Glutamatergic neuron (in vitro differentiated cells): Measurements from ENCODE around the gene EVL. TPM values are rescaled to one million over a fixed set of nuclear protein-coding genes. Genes with fewer than 3 reads are reported as not detected.

Experiments used
- DNase-seq: peaks from one replicate; pipeline ENCODE4 v3.0.0; 2022
- H3K27ac Mint-ChIP-seq: one replicate; pipeline ENCODE4 v1.8.0; 2020; ENCODE audit warnings: mild to moderate bottlenecking, mixed read lengths, inconsistent platforms; ENCODE audit not compliant: unreplicated experiment
- H3K27me3 Mint-ChIP-seq: one replicate; pipeline ENCODE4 v1.8.0; 2020; ENCODE audit warnings: mild to moderate bottlenecking, moderate library complexity, mixed read lengths, inconsistent platforms; ENCODE audit not compliant: unreplicated experiment
- H3K36me3 Mint-ChIP-seq: one replicate; pipeline ENCODE4 v1.8.0; 2020; ENCODE audit warnings: mild to moderate bottlenecking, mixed read lengths, inconsistent platforms; ENCODE audit not compliant: unreplicated experiment
- H3K4me1 Mint-ChIP-seq: one replicate; pipeline ENCODE4 v1.8.0; 2020; ENCODE audit warnings: mild to moderate bottlenecking, low read depth, mixed read lengths, inconsistent platforms; ENCODE audit not compliant: unreplicated experiment
- H3K4me3 Mint-ChIP-seq: one replicate; pipeline ENCODE4 v1.8.0; 2020; ENCODE audit warnings: mild to moderate bottlenecking, mixed read lengths, inconsistent platforms; ENCODE audit not compliant: unreplicated experiment
- H3K9me3 Mint-ChIP-seq: one replicate; pipeline ENCODE4 v1.8.0; 2020; ENCODE audit warnings: mild to moderate bottlenecking, moderate library complexity, mixed read lengths, inconsistent platforms; ENCODE audit not compliant: unreplicated experiment
- total RNA-seq: library from RNA; stranded (reverse); fragmentation: NEBNext Ultra II Directional; extraction: Animal tissue kit (Norgen Biotek cat#: 25700); gene quantifications from one replicate; pipeline ENCODE4 v1.2.1, GENCODE V29; 2021; ENCODE audit not compliant: unreplicated experiment
- TF ChIP-seq, protein P1 (sequence below): fragments of 200-600 bp; sonication (generic); IDR thresholded peaks from one replicate; pipeline ENCODE4 v1.5.0; 2021; ENCODE audit not compliant: partially characterized antibody, unreplicated experiment

Gene EVL
- total RNA-seq, 1 donor from 2014 or later, result 381 TPM

DNA sequence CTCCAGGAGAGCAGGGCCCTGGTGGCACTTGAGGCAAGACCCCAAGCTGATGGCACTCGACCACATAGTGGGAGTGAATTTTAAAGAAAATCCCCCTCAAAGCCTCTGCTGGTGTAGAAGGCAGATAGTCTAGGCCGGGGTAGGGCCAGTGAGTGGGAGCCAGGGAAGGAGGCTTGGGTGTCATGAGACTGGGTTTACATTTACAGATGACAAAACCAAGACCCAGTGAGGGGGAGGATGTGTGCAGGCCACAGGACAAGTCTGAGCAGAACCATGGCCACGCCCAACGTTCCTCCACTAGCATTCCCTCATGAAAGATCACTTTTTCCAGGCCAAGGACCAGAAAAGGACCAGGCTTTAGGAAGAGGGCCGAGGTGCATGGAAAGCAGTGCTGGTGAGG is 42.0 kb downstream of the EVL start:
- Mint-ChIP-seq H3K27ac (no peak overlapping the region), H3K36me3 (no peaks in the 10 kb centered on the region), H3K4me1 (peaks cover 21% of the 10 kb centered on the region), H3K4me3 (no peak overlapping the region), H3K27me3 (peaks cover 6% of the 10 kb centered on the region), H3K9me3 (peaks cover 17% of the 10 kb centered on the region)
- DNase-seq, result no peak
- TF ChIP-seq, protein P1, sequence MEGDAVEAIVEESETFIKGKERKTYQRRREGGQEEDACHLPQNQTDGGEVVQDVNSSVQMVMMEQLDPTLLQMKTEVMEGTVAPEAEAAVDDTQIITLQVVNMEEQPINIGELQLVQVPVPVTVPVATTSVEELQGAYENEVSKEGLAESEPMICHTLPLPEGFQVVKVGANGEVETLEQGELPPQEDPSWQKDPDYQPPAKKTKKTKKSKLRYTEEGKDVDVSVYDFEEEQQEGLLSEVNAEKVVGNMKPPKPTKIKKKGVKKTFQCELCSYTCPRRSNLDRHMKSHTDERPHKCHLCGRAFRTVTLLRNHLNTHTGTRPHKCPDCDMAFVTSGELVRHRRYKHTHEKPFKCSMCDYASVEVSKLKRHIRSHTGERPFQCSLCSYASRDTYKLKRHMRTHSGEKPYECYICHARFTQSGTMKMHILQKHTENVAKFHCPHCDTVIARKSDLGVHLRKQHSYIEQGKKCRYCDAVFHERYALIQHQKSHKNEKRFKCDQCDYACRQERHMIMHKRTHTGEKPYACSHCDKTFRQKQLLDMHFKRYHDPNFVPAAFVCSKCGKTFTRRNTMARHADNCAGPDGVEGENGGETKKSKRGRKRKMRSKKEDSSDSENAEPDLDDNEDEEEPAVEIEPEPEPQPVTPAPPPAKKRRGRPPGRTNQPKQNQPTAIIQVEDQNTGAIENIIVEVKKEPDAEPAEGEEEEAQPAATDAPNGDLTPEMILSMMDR, result no peak

DNA sequence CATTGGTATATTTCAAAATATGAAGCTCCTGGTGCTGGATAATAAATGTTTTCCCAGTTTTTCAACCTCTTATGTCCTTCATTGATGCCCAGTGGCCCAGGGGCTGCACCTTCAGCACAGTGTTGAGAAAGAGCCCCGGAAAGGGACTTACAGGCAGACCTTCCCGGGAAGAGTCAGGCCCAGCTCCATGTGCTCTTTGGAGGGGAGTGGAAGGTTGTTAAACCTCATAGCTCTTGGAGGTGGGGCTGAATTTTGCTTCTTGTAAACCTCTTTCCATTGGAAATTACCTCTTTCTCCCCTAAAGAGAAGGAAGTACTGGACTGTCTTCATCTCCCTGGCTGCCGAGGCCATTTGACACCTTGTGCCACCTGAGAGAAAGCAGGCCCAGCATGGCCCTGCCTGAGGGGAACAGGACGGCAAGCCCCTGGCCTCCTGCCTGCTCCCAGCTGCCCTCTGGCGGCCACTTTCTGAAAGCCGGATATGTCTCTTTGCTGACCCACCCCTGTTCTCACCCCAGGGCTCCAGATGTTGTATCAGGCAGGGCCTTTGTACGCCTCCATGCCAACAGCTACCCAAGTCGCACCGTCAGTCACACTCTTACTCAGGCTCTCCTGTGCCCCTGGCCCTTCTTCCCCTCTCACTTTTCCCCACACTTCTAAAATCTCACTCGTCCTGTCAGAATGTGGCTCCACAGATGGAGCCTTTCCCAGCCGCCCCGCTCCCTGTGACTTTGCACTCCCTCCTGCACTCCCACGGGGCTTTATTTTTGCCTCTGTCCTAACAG is 43.0 kb downstream of the EVL start:
- Mint-ChIP-seq H3K9me3 (peaks cover 19% of the 10 kb centered on the region), H3K36me3 (no peaks in the 10 kb centered on the region), H3K27me3 (peaks cover 9% of the 10 kb centered on the region), H3K4me1 (peaks cover 18% of the 10 kb centered on the region), H3K4me3 (peak overlapping the region; percentile 63), H3K27ac (peak overlapping the region; percentile 86)
- TF ChIP-seq, protein P1, result peak; percentile 89
- DNase-seq, result peak; percentile 94

DNA sequence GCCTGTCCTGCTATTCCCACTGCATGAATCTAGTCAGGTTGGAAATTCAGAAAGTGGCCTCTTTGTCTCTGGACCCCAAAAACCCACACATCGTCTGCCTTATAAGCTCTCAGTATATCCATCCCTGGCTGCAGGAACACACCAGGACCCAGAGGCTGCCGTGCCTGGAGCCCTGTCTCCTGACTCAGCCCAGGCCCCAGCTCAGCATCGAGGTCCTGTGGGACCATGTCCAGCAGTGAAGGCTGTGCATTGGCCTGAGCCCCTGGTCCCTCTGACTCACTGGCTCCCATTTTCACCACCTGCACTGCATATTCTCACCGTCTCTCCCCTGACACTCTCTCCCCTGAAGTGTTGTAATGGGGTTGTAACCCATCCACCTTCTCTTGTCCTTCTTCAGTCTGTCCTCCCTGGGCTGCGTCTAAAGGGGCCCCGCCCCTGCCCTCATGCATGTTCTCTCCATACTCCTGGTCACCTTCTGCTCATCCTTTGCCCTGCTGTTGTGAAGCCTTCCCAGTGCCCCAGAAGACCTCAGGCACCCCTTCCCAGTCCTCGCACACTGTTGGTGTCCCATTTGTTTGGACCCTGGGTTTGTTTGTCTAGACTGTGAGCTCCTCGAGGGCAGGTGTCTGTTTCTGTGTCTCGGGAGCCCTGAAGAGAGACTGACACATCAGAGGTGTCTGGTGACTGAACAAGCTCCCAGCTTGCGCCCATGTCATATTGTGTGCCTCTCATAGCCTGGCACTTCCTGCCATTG is 43.8 kb downstream of the EVL start:
- H3K27ac Mint-ChIP-seq, result peak overlapping the region; percentile 86
- peak overlapping the region; percentile 63 for H3K4me3 Mint-ChIP-seq

DNA sequence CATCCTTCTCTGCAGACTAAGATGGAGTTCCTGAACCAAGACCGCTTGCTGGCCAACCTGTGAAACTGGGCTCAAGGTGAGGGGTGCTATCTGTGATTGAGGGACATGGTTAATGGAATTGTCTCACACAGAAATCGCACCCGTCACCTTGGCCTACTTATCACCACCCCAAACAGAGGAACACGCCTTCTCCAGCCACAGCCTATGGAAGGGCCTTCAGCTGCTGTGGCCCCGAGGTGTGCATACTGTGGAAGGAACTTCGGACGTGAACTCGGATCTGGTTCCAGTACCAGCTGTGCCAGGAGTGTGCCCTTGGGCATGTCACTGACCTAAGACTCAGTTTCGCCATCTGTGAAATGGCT is 44.4 kb downstream of the EVL start:
- TF ChIP-seq, protein P1, result no peak
- no peaks in the 10 kb centered on the region for H3K36me3 Mint-ChIP-seq
- no peak for DNase-seq
- peaks cover 13% of the 10 kb centered on the region for H3K4me1 Mint-ChIP-seq
- H3K27ac Mint-ChIP-seq, result no peak overlapping the region
- no peak overlapping the region for H3K4me3 Mint-ChIP-seq
- H3K9me3 Mint-ChIP-seq, result peaks cover 16% of the 10 kb centered on the region
- peaks cover 9% of the 10 kb centered on the region for H3K27me3 Mint-ChIP-seq

More for the DNA sequence above, 43.8 kb downstream of the EVL start:
- Mint-ChIP-seq H3K9me3 (peaks cover 19% of the 10 kb centered on the region), H3K4me1 (peaks cover 13% of the 10 kb centered on the region), H3K36me3 (no peaks in the 10 kb centered on the region), H3K27me3 (peaks cover 9% of the 10 kb centered on the region)
- DNase-seq, result no peak
- TF ChIP-seq, protein P1, result no peak

DNA sequence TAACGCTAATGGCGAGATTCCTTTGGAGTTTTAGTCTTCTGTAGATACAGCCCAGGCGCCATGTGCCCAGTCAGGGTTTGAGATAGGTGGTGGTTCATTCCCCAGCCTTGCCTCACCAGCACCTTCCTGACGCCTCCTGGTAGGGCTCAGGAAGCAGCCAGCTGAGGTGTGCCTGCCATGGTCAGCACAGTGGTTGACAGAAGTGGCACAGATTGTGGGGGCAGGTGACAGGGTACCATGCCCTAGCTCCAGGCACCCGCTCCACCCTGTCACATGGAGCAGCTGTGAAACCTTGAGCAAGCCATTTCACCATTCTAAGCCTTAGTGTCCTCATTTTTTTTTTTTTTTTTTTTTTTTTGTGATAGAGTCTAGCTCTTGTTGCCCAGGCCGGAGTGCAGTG is 45.6 kb downstream of the EVL start:
- H3K27ac Mint-ChIP-seq, result no peak overlapping the region
- H3K4me3 Mint-ChIP-seq, result no peak overlapping the region
- peaks cover 9% of the 10 kb centered on the region for H3K27me3 Mint-ChIP-seq
- no peaks in the 10 kb centered on the region for H3K36me3 Mint-ChIP-seq
- H3K9me3 Mint-ChIP-seq, result peaks cover 18% of the 10 kb centered on the region
- TF ChIP-seq, protein P1, result no peak
- DNase-seq, result no peak
- peaks cover 13% of the 10 kb centered on the region for H3K4me1 Mint-ChIP-seq
